Measurements from ENCODE around the gene EPB41L4B. TPM values are rescaled to one million over a fixed set of nuclear protein-coding genes. Genes with fewer than 3 reads are reported as not detected.

The EPB41L4B gene
- total RNA-seq, 2 donors from 2014 or later = 6.4 to 6.6 TPM

GRCh38 chr9:109168170-109168569 is 152.7 kb downstream of the EPB41L4B start:
- Mint-ChIP-seq H3K4me3 (peak overlapping the region; percentile 59), H3K9me3 (no peaks in the 10 kb centered on the region), H3K27me3 (ENCODE audit: insufficient read depth) (peaks cover 57% of the 10 kb centered on the region), H3K36me3 (ENCODE audit: low read depth) (no peaks in the 10 kb centered on the region), H3K27ac (no peak overlapping the region), H3K4me1 (peaks cover 3% of the 10 kb centered on the region)
- H3K27me3 ChIP-seq (ENCODE audit: control insufficient read depth, insufficient read depth, low read length, poor library complexity, severe bottlenecking) = peaks cover 48% of the 10 kb centered on the region
- no peak for TF ChIP-seq CTCF (conservative IDR thresholded peaks at IDR 0.05)
- DNase-seq = no peak
- no peaks in the 10 kb centered on the region for H3K4me1 ChIP-seq (ENCODE audit: control insufficient read depth, insufficient read depth, low read length)
- H3K9ac ChIP-seq (ENCODE audit: extremely low read depth, low read length, poor library complexity, severe bottlenecking) = no peak overlapping the region
- no peaks in the 10 kb centered on the region for H3K36me3 ChIP-seq (ENCODE audit: control insufficient read depth, insufficient read depth, low read length)
- no peak overlapping the region for H3K4me3 ChIP-seq (ENCODE audit: low read length)
- no peaks in the 10 kb centered on the region for H3K9me3 ChIP-seq (ENCODE audit: control insufficient read depth, low read length)
- no peak overlapping the region for H3K27ac ChIP-seq (ENCODE audit: low read depth, low read length)

GRCh38 chr9:109167716-109168115 is 153.1 kb downstream of the EPB41L4B start:
- peaks cover 3% of the 10 kb centered on the region for H3K4me1 Mint-ChIP-seq
- Histone ChIP-seq H3K27ac (ENCODE audit: low read depth, low read length) (no peak overlapping the region), H3K9ac (ENCODE audit: extremely low read depth, low read length, poor library complexity, severe bottlenecking) (no peak overlapping the region), H3K27me3 (ENCODE audit: control insufficient read depth, insufficient read depth, low read length, poor library complexity, severe bottlenecking) (peaks cover 53% of the 10 kb centered on the region), H3K4me1 (ENCODE audit: control insufficient read depth, insufficient read depth, low read length) (no peaks in the 10 kb centered on the region), H3K9me3 (ENCODE audit: control insufficient read depth, low read length) (no peaks in the 10 kb centered on the region), H3K36me3 (ENCODE audit: control insufficient read depth, insufficient read depth, low read length) (no peaks in the 10 kb centered on the region), H3K4me3 (ENCODE audit: low read length) (no peak overlapping the region)
- no peak for DNase-seq
- peak overlapping the region; percentile 59 for H3K4me3 Mint-ChIP-seq
- peaks cover 57% of the 10 kb centered on the region for H3K27me3 Mint-ChIP-seq (ENCODE audit: insufficient read depth)
- TF ChIP-seq CTCF (conservative IDR thresholded peaks at IDR 0.05) = no peak
- no peaks in the 10 kb centered on the region for H3K9me3 Mint-ChIP-seq
- no peaks in the 10 kb centered on the region for H3K36me3 Mint-ChIP-seq (ENCODE audit: low read depth)
- no peak overlapping the region for H3K27ac Mint-ChIP-seq
- 85 to 100% methylated on average over 4 of the region's 5 CpGs for WGBS, 2 experiments (ENCODE audit: insufficient coverage in 1 of 2, insufficient read length in 1 of 2)

GRCh38 chr9:109166771-109167601 is 153.9 kb downstream of the EPB41L4B start, which contains the start of gene FRRS1L:
Gene FRRS1L (minus strand): TSS chr9:109167249. CDS start chr9:109167138, 111 bp downstream.
- Mint-ChIP-seq H3K36me3 (ENCODE audit: low read depth) (no peaks in the 10 kb centered on the region), H3K27ac (no peak within 1 kb of the TSS), H3K9me3 (no peaks in the 10 kb centered on the region), H3K27me3 (ENCODE audit: insufficient read depth) (peaks cover 57% of the 10 kb centered on the region), H3K4me1 (peaks cover 3% of the 10 kb centered on the region), H3K4me3 (peak within 1 kb of the TSS; percentile 59)
- Histone ChIP-seq H3K4me1 (ENCODE audit: control insufficient read depth, insufficient read depth, low read length) (no peaks in the 10 kb centered on the region), H3K4me3 (ENCODE audit: low read length) (peak within 1 kb of the TSS; percentile 61), H3K27ac (ENCODE audit: low read depth, low read length) (no peak within 1 kb of the TSS), H3K9ac (ENCODE audit: extremely low read depth, low read length, poor library complexity, severe bottlenecking) (no peak within 1 kb of the TSS), H3K9me3 (ENCODE audit: control insufficient read depth, low read length) (no peaks in the 10 kb centered on the region), H3K36me3 (ENCODE audit: control insufficient read depth, insufficient read depth, low read length) (no peaks in the 10 kb centered on the region), H3K27me3 (ENCODE audit: control insufficient read depth, insufficient read depth, low read length, poor library complexity, severe bottlenecking) (peaks cover 59% of the 10 kb centered on the region)
- TF ChIP-seq CTCF (conservative IDR thresholded peaks at IDR 0.05) = no peak
- DNase-seq = peak; percentile 78
- 7 to 15% methylated on average over 24 to 81 of the region's 86 CpGs for WGBS, 2 experiments (ENCODE audit: insufficient coverage in 1 of 2, insufficient read length in 1 of 2)
